Measurements from ENCODE around the gene NR1I3. TPM values are rescaled to one million over a fixed set of nuclear protein-coding genes. Genes with fewer than 3 reads are reported as not detected.

The NR1I3 gene
- total RNA-seq, 2 donors from 2014 or later: not detected

DNA sequence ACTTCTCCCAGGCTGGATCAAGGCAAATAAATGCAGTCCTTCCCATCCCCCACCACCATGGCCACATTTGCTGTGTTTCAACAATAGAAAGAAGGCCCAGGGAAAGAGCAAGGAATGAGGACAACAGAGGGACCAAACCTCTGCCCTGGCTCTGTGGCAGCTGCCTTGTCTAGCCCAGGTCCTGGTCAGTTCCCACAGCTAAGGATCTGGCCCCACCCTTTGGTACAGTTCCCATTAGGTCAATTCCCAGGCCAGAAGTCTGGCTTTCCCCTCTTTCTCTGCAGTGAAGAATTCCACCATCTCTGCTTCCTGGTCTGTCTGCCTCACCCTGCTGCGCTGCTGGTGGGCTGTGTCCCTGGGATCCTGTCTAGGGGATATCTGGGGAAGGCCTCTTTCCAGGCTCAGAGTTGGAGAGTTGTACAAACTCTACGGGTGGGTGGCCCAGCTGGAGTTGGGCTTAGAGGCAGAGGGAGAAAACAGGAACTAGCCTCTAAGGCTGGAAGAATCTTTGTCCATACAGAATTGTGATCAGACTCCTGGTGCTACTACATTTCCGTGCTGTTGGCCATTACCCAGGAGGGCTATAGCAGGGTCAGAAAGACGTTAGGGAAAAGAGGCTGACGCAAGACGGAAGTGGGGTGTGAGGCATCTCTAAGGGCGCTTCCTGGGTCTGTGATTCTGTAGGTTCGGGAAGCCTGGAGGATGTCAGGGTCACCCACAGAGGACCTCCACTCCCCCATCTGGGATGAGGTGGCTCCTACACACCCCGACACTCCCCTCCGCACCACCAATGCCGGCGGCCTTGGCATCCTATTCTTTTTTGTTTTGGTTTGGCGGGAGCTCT, 36.8 kb downstream of the NR1I3 start:
- DNase-seq (peak; percentile 83), ATAC-seq (peak; percentile 32 to 42)
- intact Hi-C loops (cut with DNase I): no loop called here

DNA sequence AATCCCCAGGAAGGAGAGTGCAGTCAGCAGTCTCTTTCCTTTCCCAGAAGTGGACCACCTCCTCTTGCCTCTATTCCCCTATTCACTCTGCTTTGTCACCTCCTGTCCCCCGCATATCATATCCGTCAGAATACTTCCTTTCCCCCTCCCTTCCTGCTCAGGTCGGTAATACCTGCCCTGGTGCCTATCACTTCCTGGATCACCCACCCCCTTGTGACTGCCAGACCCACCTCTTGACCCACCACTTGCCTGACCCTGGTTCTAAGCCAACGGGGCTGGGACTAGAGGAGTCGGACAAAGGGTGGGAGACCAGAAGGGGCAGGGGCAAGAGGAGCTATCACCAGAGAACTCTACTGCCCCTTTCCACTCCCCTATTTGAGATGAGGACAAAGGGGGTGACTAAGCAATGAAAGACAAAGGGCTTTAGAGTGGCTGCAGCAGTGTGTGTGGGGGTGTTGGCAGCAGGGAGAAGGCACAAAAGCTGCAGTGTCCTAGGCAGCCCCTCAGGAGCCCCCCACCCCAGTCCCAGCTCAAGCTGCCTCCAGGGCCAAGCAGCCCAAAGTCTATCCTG, 37.5 kb downstream of the NR1I3 start:
- DNase-seq (peak; percentile 30), ATAC-seq (no peak)
- intact Hi-C loops (cut with DNase I): no loop called here

DNA sequence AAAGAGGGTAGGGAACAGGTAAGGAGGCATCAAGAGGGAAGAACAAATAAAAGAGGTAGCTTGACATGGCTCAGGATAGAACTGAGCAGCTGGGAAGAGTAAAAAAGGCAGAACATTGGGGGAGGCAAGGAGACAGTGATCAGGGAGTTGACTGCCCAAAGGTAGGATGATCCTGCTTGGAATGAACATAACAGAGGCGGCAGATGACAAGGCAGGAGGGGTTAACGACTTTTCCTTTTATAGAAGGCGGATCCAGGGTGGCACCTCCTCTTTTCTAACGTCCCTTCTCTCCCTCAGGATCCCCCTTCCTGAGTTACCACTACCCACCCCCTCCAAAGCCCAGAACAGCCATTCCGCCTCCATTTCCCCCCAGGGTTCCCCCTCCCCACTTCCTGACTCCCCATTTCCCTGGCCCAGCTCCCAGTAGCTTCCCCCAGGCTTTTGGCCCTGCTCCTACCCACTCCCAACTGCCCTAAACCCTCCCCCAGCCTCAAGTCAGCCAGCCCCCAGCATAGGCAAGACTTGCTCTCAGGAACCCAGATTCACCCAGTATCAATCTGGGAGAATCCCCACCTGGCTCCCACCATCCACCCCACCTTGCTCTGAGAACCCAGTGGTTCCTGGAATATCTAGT, 38.4 kb downstream of the NR1I3 start:
- ATAC-seq (no peak), DNase-seq (peak; percentile 58)
- intact Hi-C loops (cut with DNase I): loop anchor here (10.0 kb wide), 2 partner anchors 175 to 185 kb away; no protein-coding TSS in a partner anchor

DNA sequence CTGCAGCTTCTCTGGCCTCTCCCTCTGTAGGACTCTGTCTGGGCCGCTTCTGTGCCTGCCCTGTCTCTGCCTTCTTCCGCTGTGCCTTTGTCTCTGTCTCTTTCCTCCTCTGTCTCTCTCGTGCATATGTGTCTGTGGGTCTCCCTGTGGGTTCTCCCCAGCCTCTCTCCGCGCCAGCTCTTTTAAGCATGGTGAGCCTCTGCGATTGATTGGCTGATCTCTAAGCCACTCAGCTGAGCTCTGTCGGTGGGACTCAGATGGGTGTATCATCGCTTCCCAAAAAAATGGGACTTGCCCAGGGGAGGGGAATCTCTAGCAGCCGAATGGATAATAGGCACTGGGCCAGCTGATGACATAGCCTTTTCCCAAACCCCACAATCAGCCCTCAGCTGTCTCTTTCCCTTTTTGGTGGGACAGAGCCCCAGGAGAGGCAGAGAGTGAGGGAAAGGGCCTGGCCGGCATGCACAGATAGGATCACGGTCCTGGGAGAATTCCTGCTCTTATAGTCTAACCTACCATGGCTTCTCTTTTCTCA, 39.0 kb downstream of the NR1I3 start, which contains the start of gene ADAMTS4:
TSS of gene ADAMTS4 (minus strand) at position 158 of the 535 bp plus-strand sequence. CDS start 427 bp downstream, outside the sequence.
- intact Hi-C loops (cut with DNase I): loop anchor here (10.0 kb wide), 2 partner anchors 176 to 186 kb away; no protein-coding TSS in a partner anchor
- DNase-seq (peak; percentile 86), ATAC-seq (peak; percentile 8 to 31)

DNA sequence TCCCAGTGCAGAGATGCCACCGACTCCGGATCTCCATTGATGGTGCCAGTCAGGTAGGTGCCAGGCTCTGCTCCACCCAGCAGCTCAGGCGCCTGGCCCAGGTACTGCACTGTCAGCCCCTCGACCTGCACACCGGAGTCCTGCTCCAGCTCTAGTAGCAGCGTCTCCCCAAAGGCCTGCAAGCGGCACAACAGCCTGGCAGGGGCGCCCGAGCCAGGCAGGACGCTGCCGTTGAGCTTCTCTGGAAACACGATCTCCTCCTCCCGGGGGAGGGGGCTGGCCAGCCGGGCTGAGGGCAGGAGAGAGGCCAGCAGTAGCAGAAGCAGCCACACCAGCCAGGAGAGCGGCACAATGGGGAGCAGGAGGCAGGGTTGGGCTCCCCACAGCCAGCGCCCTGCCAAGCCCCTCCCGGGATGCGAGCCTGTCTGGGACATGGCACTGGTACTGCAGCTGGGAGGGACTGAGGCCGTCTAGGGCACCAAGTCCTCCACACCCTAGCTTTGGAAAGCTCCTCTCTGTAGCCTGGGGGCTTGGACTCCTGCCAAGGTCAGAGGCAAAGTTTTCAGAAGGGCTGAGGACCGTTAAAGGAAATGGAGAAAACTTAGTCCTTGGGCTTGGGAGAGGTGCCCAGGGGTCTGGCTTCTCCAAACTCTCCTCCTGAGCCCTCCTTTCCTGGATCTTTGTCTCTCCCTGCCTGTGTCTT, 39.7 kb downstream of the NR1I3 start:
- intact Hi-C loops (cut with DNase I): loop anchor here (10.0 kb wide), 2 partner anchors 176 to 186 kb away; no protein-coding TSS in a partner anchor

DNA sequence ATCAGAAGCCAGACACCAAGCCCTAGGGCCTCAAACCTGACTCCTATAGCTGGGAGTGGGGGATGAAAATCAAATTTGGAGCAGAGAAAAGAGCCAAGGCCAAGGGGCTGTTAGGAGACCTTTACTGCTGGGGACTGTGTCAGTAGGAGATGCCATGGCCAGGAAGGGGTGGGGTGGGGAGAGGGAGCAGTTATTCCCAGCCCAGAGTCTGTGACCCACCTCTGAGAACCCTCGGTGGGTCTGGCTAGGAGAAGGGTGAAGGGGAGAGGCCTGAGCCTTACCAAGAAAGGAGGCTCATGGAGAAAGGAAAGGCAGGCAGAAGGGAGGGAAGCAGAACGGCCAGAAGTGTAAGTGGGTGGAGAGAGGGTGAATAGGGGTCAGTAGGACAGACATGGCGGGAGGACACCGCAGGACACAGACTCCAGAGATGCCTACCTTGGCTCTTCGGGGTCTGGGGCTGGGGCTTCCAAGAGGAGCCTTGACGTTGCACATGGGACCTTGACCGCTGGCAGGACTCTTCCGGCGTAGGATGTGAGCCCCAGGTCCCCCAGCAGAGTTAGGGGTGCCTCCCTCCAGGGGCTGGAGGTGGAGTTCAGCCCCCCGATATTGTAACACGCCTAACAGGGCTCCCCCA, 40.3 kb downstream of the NR1I3 start:
- DNase-seq (peak; percentile 29), ATAC-seq (no peak)
- intact Hi-C loops (cut with DNase I): loop anchor here (10.0 kb wide), 2 partner anchors 177 to 187 kb away; no protein-coding TSS in a partner anchor

More for the DNA sequence above, 39.7 kb downstream of the NR1I3 start:
- ATAC-seq (peak; percentile 1 to 8), DNase-seq (peak; percentile 69)

DNA sequence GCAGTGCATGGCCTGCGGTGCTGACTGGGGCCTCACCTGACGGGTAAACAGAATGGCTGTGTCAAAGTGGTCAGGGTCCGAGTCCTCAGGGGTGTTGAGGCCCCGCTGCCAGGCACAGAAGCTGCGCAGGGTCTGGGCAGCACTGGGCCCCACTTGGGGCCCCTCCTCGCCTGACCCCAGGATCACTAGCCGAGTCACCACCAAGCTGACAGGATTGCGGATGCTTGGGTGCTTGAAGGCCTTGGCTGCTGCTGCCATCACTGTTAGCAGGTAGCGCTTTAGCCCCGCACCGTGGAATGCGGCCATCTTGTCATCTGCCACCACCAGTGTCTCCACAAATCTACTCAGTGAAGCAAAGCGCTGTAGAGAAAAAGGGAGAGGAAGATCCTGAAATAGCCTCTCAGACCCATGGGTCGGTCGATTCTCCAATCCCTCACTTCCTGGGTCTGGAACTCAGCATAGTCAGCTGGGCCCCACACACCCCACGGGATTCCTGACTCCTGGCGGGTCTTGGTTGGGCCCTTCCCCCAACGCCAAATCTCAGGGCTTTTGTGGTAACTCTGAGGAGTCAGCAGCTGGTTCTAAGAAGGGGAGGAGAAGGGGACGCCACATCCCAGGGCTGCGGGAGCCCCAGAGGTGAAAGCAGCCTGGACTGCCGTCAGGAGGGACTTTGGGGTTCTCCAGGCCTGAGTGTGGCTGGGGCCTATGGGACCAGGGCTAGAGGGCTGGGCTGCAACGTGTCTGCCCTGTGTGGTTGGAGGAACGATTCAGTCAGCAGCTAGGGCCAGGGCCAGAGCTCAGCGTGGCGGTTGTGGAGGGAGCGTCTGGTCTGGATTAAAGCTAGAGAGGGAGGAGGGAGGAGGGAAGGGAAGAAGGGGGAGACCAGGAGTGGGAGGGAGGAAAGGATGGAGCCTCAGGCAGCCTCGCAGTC, 41.2 kb downstream of the NR1I3 start:
- peak; percentile 55 for DNase-seq
- intact Hi-C loops (cut with DNase I): loop anchor here (10.0 kb wide), 2 partner anchors 178 to 188 kb away; no protein-coding TSS in a partner anchor
- ATAC-seq: peak; percentile 6 to 9

DNA sequence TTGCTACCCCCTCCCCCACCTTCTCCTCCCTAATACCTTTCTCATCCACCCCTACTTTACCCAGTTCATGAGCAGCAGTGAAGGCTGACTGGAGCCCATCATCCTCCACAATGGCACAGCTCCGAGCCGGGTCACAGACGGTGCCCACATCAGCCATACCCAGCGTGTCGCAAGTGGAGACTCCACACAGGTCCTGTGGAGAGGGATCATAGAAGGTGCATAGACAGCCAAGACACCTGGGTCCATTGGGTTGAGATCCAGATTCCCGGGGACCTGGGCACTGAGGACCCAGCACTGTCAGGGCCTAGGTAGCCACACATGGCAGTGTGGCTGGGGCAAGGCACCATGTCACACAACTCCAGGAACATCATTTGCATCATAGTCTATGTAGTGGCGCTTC, 41.9 kb downstream of the NR1I3 start:
- intact Hi-C loops (cut with DNase I): loop anchor here (10.0 kb wide), 2 partner anchors 179 to 189 kb away; no protein-coding TSS in a partner anchor
- DNase-seq: peak; percentile 22
- no peak for ATAC-seq

DNA sequence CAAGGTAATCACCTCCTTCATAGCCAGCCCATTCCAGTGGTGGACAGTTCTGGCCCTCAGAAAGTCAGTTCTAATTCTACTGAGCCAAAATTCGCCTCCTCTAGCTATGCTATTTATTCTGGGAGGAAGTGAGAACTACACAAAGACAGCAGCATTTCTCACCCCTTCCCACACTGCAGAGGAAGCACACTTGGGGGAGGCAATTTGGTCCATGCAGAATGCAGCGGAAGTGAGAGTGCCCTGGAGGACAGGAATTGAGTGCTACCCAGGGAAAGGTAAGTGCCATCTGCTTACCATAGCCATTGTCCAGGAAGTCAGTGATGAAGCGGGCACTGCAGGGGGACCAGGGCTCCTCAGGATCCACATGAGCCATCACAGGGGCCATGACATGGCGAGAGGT, 42.8 kb downstream of the NR1I3 start:
- DNase-seq (peak; percentile 17), ATAC-seq (no peak)
- intact Hi-C loops (cut with DNase I): loop anchor here (10.0 kb wide), 2 partner anchors 180 to 190 kb away; no protein-coding TSS in a partner anchor

DNA sequence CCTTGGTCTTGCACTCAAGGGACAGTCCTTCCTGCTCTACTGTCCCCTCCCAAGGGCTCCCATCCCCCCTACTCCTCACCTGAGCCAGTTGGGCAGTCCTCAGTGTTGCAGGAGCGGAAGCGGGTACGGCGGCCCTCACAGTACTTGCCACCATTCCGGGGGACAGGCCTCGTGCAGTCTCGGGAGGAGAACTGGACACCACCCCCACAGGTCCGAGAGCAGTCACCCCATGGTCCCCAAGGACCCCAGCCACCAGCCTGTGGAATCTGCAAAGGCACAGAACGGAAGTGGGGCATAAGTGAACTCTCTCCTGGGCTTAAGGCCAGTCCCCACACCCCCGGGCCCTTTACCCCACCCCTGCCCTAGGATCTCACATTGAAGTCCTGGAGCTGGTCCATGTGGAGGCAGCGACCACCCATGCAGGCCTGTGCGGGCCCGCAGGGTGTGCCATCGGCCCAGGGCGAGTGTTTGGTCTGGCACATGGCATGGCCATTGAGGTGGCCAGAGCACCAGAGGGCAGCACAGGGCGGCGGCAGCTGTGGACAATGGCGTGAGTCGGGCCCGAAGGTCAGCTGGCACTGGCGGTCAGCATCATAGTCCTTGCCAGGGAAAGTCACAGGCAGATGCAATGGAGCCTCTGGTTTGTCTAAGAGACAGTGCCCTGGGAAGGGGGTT, 44.3 kb downstream of the NR1I3 start:
- intact Hi-C loops (cut with DNase I): loop anchor here (10.0 kb wide), 2 partner anchors 181 to 191 kb away; no protein-coding TSS in a partner anchor
- DNase-seq (peak; percentile 45), ATAC-seq (peak in 1 of 2 donors; percentile 18)

DNA sequence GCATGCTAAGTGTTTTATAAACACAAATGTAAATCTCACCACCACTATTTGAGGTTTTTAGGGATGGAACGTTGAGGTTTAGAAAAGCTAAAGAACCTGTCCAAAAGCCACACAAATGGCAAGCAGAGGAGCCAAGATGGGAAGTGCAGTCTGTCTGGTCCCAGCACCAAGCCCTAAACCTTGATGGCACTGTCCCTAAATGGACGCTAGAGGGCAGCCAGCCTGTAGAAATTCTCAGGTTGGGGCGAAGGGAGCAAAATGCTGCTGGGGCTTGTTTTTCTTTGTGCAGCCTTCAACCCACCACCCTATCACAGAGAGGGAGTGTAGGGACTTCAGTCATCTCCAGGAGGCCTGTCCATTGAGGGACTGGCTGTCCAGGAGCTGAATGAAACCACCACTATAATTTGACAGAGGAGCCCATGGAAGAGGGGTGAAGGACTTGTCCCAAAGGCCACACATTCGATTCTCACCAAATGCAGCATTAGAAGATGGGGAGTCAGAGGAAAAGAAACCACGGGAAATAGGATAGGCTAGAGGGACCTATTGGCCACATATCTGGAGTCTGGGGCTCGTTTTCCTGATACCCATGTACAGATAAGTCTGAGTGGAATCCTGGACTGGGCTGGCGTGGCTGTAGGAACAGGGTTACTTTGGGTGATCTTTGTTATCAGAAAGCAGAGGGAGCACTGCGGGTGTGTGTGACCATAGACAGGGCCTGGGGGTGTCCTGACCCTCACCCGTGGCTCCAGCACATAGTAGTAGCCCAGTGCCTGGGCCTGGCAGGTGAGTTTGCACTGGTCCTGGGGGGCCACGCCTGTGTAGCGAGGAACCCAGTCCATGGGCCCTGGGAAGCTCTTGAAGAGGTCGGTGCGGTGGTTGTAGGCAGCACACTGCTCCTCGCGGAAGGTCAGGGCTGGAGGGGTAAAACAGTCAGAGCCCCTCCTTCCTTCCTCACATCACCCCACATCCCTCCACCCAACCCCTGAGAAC, 45.2 kb downstream of the NR1I3 start:
- DNase-seq (peak; percentile 67), ATAC-seq (peak; percentile 44 to 53)
- intact Hi-C loops (cut with DNase I): loop anchor here (10.0 kb wide), 2 partner anchors 182 to 192 kb away; no protein-coding TSS in a partner anchor

DNA sequence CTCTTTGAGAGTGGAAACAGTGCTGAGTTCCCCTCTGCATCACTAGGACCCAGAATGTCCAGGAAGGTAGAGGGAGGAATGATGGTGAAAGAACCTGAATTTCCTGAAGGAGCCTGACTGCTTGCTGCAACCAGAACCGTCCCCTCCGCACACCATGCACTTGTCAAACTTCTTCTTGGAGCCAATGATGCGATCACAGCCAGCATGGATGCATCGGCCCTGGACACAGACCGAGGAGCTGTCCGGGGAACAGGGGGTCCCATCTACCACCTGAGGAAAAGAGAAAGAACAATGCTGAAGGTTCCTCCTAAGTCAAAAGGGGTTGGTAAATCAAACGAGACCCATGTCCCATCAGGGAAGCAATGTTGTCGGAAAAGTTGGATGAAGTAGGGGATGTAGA, 46.0 kb downstream of the NR1I3 start:
- intact Hi-C loops (cut with DNase I): loop anchor here (10.0 kb wide), 2 partner anchors 183 to 193 kb away; no protein-coding TSS in a partner anchor
- DNase-seq (no peak), ATAC-seq (no peak)

DNA sequence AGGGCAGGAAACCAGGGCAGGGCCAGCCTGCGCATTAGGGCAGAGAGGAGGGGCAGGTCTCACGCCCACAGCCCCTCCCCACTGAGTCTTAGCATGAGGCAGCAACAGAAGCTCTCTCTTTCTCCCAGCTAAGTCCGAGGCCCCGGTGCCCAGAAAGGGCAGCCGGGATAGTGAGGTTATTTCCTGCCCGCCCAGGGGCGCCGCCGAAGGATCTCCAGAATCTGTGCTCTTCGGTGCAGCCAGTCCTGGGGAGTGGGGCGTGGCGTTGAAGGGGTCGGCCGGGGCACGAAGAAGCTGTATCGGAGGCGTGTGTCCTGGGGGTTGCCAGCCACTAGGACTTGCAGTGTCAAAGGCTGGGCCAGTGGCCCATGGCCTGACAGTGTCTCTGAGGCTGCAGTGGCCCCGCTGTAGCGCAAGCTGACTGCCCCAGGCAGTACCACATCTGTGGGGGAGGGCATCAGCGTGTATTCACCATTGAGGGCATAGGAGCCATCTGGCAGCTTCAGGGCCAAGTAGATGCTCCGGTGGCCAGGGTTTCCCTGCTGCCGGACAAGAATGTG, 47.0 kb downstream of the NR1I3 start:
- ATAC-seq (no peak), DNase-seq (peak; percentile 42)
- intact Hi-C loops (cut with DNase I): loop anchor here (10.0 kb wide), 2 partner anchors 184 to 194 kb away; no protein-coding TSS in a partner anchor

DNA sequence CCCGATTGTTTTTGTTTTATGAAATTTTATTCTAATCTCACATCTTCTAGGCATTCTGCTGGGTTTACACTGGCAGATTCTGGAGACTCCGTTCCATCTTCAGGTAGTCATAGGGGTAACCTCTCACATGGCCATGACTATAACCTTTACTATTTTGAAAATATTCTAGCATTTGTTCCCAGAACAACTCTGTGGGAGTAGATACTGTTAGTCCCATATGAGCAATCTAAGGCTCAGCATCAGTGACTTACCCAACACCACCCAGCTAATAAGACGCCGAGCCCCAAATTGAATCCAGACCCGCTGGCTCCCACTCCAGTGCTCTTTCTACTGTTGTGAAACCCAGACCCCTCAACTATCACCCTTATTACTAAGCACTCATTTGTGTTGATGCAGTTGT, 49.0 kb downstream of the NR1I3 start:
- intact Hi-C loops (cut with DNase I): no loop called here
- DNase-seq: peak; percentile 27
- ATAC-seq: no peak

DNA sequence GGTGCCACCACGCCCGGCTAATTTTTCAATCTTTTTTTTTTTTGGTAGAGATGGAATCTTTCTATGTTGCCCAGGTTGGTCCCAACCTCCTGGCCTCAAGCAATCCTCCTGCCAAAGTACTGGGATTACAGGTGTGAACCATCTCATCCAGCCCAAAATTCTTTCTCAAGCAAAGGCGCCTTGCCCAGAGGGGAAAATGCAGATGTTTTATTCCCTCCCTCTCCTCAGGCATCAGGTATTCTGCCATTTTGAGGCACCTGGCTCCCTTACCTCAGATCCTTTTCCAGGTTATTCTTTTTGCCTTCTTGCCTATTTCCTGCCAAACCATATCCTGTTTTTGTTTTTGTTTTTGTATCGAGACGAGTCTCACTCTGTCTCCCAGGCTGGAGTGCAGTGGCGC, 49.6 kb downstream of the NR1I3 start:
- no peak for ATAC-seq
- DNase-seq: no peak
- intact Hi-C loops (cut with DNase I): no loop called here

Data from left cardiac atrium (tissue), 4 donors.